ENCODE results near the gene AFAP1L2.

The AFAP1L2 gene

GRCh38 chr10:114389426-114389825 lies 14.9 kb downstream of the AFAP1L2 start:
- DNase-seq: no peak

GRCh38 chr10:114388275-114388674 lies 16.0 kb downstream of the AFAP1L2 start:
- DNase-seq: peak; percentile 47

GRCh38 chr10:114387784-114388183 lies 16.5 kb downstream of the AFAP1L2 start:
- DNase-seq: no peak

GRCh38 chr10:114386452-114386851 lies 17.9 kb downstream of the AFAP1L2 start:
- no peak for DNase-seq

- no peak for DNase-seq
Measured at GRCh38 chr10:114385557-114385956, 18.7 kb downstream of the AFAP1L2 start.

- no peak for DNase-seq
Measured at GRCh38 chr10:114384601-114385000, 19.7 kb downstream of the AFAP1L2 start.

- DNase-seq: no peak
Measured at GRCh38 chr10:114384181-114384580, 20.1 kb downstream of the AFAP1L2 start.

- no peak for DNase-seq
Measured at GRCh38 chr10:114380797-114381196, 23.5 kb downstream of the AFAP1L2 start.

GRCh38 chr10:114380060-114380459 lies 24.2 kb downstream of the AFAP1L2 start:
- DNase-seq: no peak

GRCh38 chr10:114379631-114380041 lies 24.7 kb downstream of the AFAP1L2 start:
- DNase-seq: no peak

GRCh38 chr10:114376523-114376922 lies 27.8 kb downstream of the AFAP1L2 start:
- DNase-seq: no peak

- no peak for DNase-seq
Measured at GRCh38 chr10:114375047-114375446, 29.3 kb downstream of the AFAP1L2 start.

GRCh38 chr10:114374053-114374791 lies 30.1 kb downstream of the AFAP1L2 start:
- no peak for DNase-seq

GRCh38 chr10:114373631-114374030 lies 30.7 kb downstream of the AFAP1L2 start:
- DNase-seq: no peak

GRCh38 chr10:114372995-114373394 lies 31.3 kb downstream of the AFAP1L2 start:
- no peak for DNase-seq

- no peak for DNase-seq
Measured at GRCh38 chr10:114372179-114372578, 32.1 kb downstream of the AFAP1L2 start.

GRCh38 chr10:114370966-114371365 lies 33.3 kb downstream of the AFAP1L2 start:
- no peak for DNase-seq

- no peak for DNase-seq
Measured at GRCh38 chr10:114370199-114370598, 34.1 kb downstream of the AFAP1L2 start.

- no peak for DNase-seq
Measured at GRCh38 chr10:114368057-114368391, 36.3 kb downstream of the AFAP1L2 start.

GRCh38 chr10:114367351-114368056 lies 36.8 kb downstream of the AFAP1L2 start:
- peak; percentile 24 for DNase-seq

- DNase-seq: no peak
Measured at GRCh38 chr10:114364726-114365125, 39.6 kb downstream of the AFAP1L2 start.

GRCh38 chr10:114363745-114364454 lies 40.4 kb downstream of the AFAP1L2 start:
- no peak for DNase-seq

- DNase-seq: no peak
Measured at GRCh38 chr10:114362826-114363355, 41.4 kb downstream of the AFAP1L2 start.

- DNase-seq: no peak
Measured at GRCh38 chr10:114359953-114360345, 44.4 kb downstream of the AFAP1L2 start.

All from NK-92 treated with Interleukin-12 subunit alpha and Interleukin-12 subunit beta, amount 100 ng/mL, for 24 hours (cell line).